DND-41 (cell line): ENCODE data around the gene METTL15.
"Not testable (repeated sequence)": the region's sequence is repeated elsewhere in the genome, so short reads cannot be mapped to it uniquely, and the experiment has no call there.

ENCODE experiments used
- ATAC-seq: fragments of 200-7000 bp; cut with Tn5 transposase; 3 replicates; pipeline ENCODE4 v1.9.1; 2021; ENCODE audit warnings: low read depth; ENCODE audit not compliant: insufficient read depth
- DNase-seq: peaks from one replicate; pipeline ENCODE4 v3.0.0-alpha.2; 2020
- H2AFZ ChIP-seq: 2 replicates; pipeline ENCODE4 v1.6.0; 2012; ENCODE audit warnings: low read depth, low read length
- H3K27ac ChIP-seq: 2 replicates; pipeline ENCODE4 v1.5.1; 2012; ENCODE audit warnings: low read length, inconsistent platforms
- H3K27me3 ChIP-seq: fragments of 200-600 bp; sonication (generic); 2 replicates; pipeline ENCODE4 v1.6.0; 2012; ENCODE audit warnings: low read length, mild to moderate bottlenecking, inconsistent platforms; ENCODE audit not compliant: insufficient read depth, poor library complexity
- H3K36me3 ChIP-seq: 2 replicates; pipeline ENCODE4 v1.5.1; 2012; ENCODE audit warnings: low read length, inconsistent platforms; ENCODE audit not compliant: insufficient read depth
- H3K4me1 ChIP-seq: 2 replicates; pipeline ENCODE4 v1.5.1; 2012; ENCODE audit warnings: mild to moderate bottlenecking, low read length; ENCODE audit not compliant: insufficient read depth
- H3K4me2 ChIP-seq: 2 replicates; pipeline ENCODE4 v1.6.0; 2012; ENCODE audit warnings: mild to moderate bottlenecking, moderate library complexity, low read length, inconsistent platforms; ENCODE audit not compliant: insufficient read depth
- H3K4me3 ChIP-seq, 2 experiments: fragments of 200-600 bp in 1 of 2; shearing (Covaris generic) in 1 of 2; 2 replicates each; pipeline ENCODE4 v1.5.1; 2012 to 2016; ENCODE audit warnings: inconsistent platforms in 2 of 2, low read length in 2 of 2, mild to moderate bottlenecking in 2 of 2, low read depth in 1 of 2, moderate library complexity in 1 of 2
- H3K79me2 ChIP-seq: 2 replicates; pipeline ENCODE4 v1.6.0; 2012; ENCODE audit warnings: low read length, inconsistent platforms; ENCODE audit not compliant: insufficient read depth
- H3K9ac ChIP-seq: 2 replicates; pipeline ENCODE4 v1.6.0; 2012; ENCODE audit warnings: low read depth, mild to moderate bottlenecking, inconsistent platforms, low read length, moderate library complexity
- H3K9me3 ChIP-seq: 2 replicates; pipeline ENCODE4 v1.5.1; 2012; ENCODE audit warnings: low read length, moderate library complexity, mild to moderate bottlenecking, inconsistent platforms; ENCODE audit not compliant: insufficient read depth, severe bottlenecking
- H4K20me1 ChIP-seq: 2 replicates; pipeline ENCODE4 v1.6.0; 2012; ENCODE audit warnings: low read length; ENCODE audit not compliant: insufficient read depth
- CTCF ChIP-seq: IDR thresholded peaks from 2 replicates; pipeline ENCODE4 v1.5.1; 2012; ENCODE audit warnings: borderline replicate concordance, low read length, moderate library complexity, mild to moderate bottlenecking; ENCODE audit not compliant: poor library complexity, severe bottlenecking; ENCODE audit errors: extremely low read depth
- EZH2 ChIP-seq: IDR thresholded peaks from 3 replicates; pipeline ENCODE4 v1.6.1; 2012; ENCODE audit warnings: borderline replicate concordance, low read depth, mild to moderate bottlenecking, moderate library complexity, low read length, inconsistent platforms; ENCODE audit not compliant: severe bottlenecking

The METTL15 gene

DNA sequence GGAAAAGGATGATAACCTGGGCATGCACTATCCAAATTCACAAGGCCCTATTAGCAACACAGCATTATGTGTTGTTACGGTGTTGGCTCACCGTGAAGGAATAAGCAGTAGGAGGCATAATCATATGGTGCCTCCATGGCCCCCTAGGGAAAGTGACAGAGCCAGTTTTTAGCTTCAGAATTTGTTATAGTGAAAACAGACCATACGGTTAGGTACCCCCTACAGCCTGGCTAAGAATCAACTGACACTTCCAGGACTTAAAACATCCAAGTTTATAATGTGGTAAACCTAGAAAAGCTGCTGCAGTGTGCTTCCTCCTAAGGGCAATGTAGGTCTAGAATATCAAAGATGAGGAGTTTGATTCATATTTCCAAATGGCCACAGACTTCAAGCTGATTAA, 30.7 kb upstream of the METTL15 start:
- Histone ChIP-seq H3K27me3 (no peaks in the 10 kb centered on the region), H3K27ac (no peak overlapping the region), H3K9ac (no peak overlapping the region), H3K36me3 (peaks cover 77% of the 10 kb centered on the region), H3K4me2 (no peak overlapping the region), H3K4me3 (no peak overlapping the region), H3K79me2 (no peaks in the 10 kb centered on the region), H3K9me3 (no peaks in the 10 kb centered on the region), H4K20me1 (no peaks in the 10 kb centered on the region), H2AFZ (no peak overlapping the region), H3K4me1 (no peaks in the 10 kb centered on the region)
- TF ChIP-seq CTCF (no peak), EZH2 (no peak)
- no peak for ATAC-seq
- DNase-seq: no peak

GRCh38 chr11:28083118-28083517, 25.1 kb upstream of the METTL15 start:
- Histone ChIP-seq H3K36me3 (peaks cover 66% of the 10 kb centered on the region), H3K4me3 (no peak overlapping the region), H3K27me3 (no peaks in the 10 kb centered on the region), H2AFZ (no peak overlapping the region), H3K9ac (no peak overlapping the region), H3K79me2 (no peaks in the 10 kb centered on the region), H4K20me1 (no peaks in the 10 kb centered on the region), H3K4me1 (no peaks in the 10 kb centered on the region), H3K27ac (no peak overlapping the region), H3K4me2 (no peak overlapping the region), H3K9me3 (no peaks in the 10 kb centered on the region)
- TF ChIP-seq EZH2 (no peak), CTCF (no peak)
- ATAC-seq (no peak), DNase-seq (no peak)

GRCh38 chr11:28086569-28086968, 21.6 kb upstream of the METTL15 start:
- no peak overlapping the region for H3K9ac ChIP-seq
- H2AFZ ChIP-seq: no peak overlapping the region
- ATAC-seq (no peak), DNase-seq (no peak)
- H4K20me1 ChIP-seq: no peaks in the 10 kb centered on the region
- H3K27ac ChIP-seq: no peak overlapping the region
- H3K79me2 ChIP-seq: no peaks in the 10 kb centered on the region
- no peak overlapping the region for H3K4me2 ChIP-seq
- TF ChIP-seq EZH2: no peak
- TF ChIP-seq CTCF: no peak
- H3K9me3 ChIP-seq: no peaks in the 10 kb centered on the region
- H3K27me3 ChIP-seq: no peaks in the 10 kb centered on the region
- H3K36me3 ChIP-seq: peaks cover 62% of the 10 kb centered on the region
- H3K4me1 ChIP-seq: no peaks in the 10 kb centered on the region
- H3K4me3 ChIP-seq: no peak overlapping the region

GRCh38 chr11:28087192-28087591, 21.0 kb upstream of the METTL15 start:
- H3K27ac ChIP-seq, H3K27me3 ChIP-seq, H4K20me1 ChIP-seq, H3K4me2 ChIP-seq, H3K79me2 ChIP-seq, H3K9me3 ChIP-seq, ATAC-seq, H2AFZ ChIP-seq, H3K4me3 ChIP-seq, H3K4me1 ChIP-seq, H3K9ac ChIP-seq, DNase-seq: not testable (repeated sequence)
- H3K36me3 ChIP-seq: peaks cover 60% of the 10 kb centered on the region

DNA sequence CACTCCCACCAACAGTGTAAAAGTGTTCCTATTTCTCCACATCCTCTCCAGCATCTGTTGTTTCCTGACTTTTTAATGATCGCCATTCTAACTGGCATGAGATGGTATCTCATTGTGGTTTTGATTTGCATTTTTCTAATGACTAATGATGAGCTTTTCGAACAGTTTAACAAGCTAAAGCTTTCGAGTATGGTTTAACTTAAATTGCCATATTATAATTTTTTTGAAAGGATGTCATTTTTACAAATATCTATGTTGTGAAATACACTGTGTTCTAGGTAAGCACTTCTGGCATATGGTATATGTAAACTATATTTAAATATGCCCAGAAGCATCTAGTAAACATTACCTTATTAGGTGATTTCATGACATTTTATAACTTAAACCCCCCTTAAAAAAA, 20.5 kb upstream of the METTL15 start:
- H4K20me1 ChIP-seq, H3K9me3 ChIP-seq, H3K4me2 ChIP-seq, H3K79me2 ChIP-seq, H2AFZ ChIP-seq, H3K9ac ChIP-seq, H3K27ac ChIP-seq, H3K27me3 ChIP-seq, H3K4me3 ChIP-seq, DNase-seq, H3K4me1 ChIP-seq, ATAC-seq: not testable (repeated sequence)
- peaks cover 57% of the 10 kb centered on the region for H3K36me3 ChIP-seq
